Neuronal stem cell (in vitro differentiated cells): ENCODE data around the gene PLXND1.
"Not testable (repeated sequence)": the region's sequence is repeated elsewhere in the genome, so short reads cannot be mapped to it uniquely, and the experiment has no call there.

Source experiments
- DNase-seq: peaks from one replicate; pipeline ENCODE4 v3.0.0-alpha.2; 2013; ENCODE audit warnings: low spot score
- H2AFZ ChIP-seq: one replicate; pipeline ENCODE4 v1.6.1; 2013; ENCODE audit warnings: mild to moderate bottlenecking, low read length, inconsistent platforms
- H2AK5ac ChIP-seq: 2 replicates; pipeline ENCODE4 v1.6.1; 2013; ENCODE audit warnings: low read depth, mild to moderate bottlenecking, inconsistent platforms, low read length, moderate library complexity, mixed read lengths
- H2BK120ac ChIP-seq: 2 replicates; pipeline ENCODE4 v1.6.1; 2013; ENCODE audit warnings: low read depth, mild to moderate bottlenecking, inconsistent platforms, low read length, moderate library complexity, mixed read lengths
- H2BK12ac ChIP-seq: one replicate; pipeline ENCODE4 v1.6.1; 2013; ENCODE audit warnings: low read length, inconsistent platforms
- H2BK15ac ChIP-seq: 2 replicates; pipeline ENCODE4 v1.6.1; 2013; ENCODE audit warnings: mild to moderate bottlenecking, low read length, inconsistent platforms, mixed read lengths
- H2BK5ac ChIP-seq: one replicate; pipeline ENCODE4 v1.6.1; 2013; ENCODE audit warnings: inconsistent platforms, mild to moderate bottlenecking, low read length, moderate library complexity
- H3K14ac ChIP-seq: one replicate; pipeline ENCODE4 v1.6.1; 2013; ENCODE audit warnings: low read length, inconsistent platforms
- H3K18ac ChIP-seq: 2 replicates; pipeline ENCODE4 v1.6.1; 2013; ENCODE audit warnings: low read length, inconsistent platforms
- H3K23ac ChIP-seq: 2 replicates; pipeline ENCODE4 v1.6.1; 2013; ENCODE audit warnings: low read depth, mild to moderate bottlenecking, mixed read lengths, low read length, inconsistent platforms; ENCODE audit not compliant: poor library complexity
- H3K27ac ChIP-seq: replicated peaks from 3 replicates; pipeline ENCODE4 v1.5.1; 2013; ENCODE audit warnings: low read length, inconsistent platforms
- H3K27me3 ChIP-seq, 3 experiments: 2 replicates each; pipeline ENCODE4 v1.6.1; 2013; ENCODE audit warnings: low read length in 3 of 3, mild to moderate bottlenecking in 2 of 3, inconsistent platforms in 1 of 3, low read depth in 1 of 3, mixed read lengths in 1 of 3, moderate library complexity in 1 of 3; ENCODE audit not compliant: control insufficient read depth in 3 of 3, insufficient read depth in 3 of 3
- H3K36me3 ChIP-seq, 2 donors: replicated peaks in 1 of 2; 2 replicates each; pipeline ENCODE4 v1.6.1; 2013; ENCODE audit warnings: low read length in 2 of 2; ENCODE audit not compliant: control insufficient read depth in 2 of 2, insufficient read depth in 2 of 2
- H3K4ac ChIP-seq: 2 replicates; pipeline ENCODE4 v1.6.1; 2013; ENCODE audit warnings: inconsistent platforms, mild to moderate bottlenecking, low read length, moderate library complexity
- H3K4me1 ChIP-seq, 2 donors: 1 replicate in 1 of 2; 2 replicates in 1 of 2; pipeline ENCODE4 v1.6.1; 2013; ENCODE audit warnings: low read length in 2 of 2, low read depth in 1 of 2; ENCODE audit not compliant: control insufficient read depth in 2 of 2, insufficient read depth in 1 of 2
- H3K4me2 ChIP-seq: one replicate; pipeline ENCODE4 v1.6.1; 2013; ENCODE audit warnings: mild to moderate bottlenecking, low read length, inconsistent platforms; ENCODE audit not compliant: insufficient read depth, poor library complexity, severe bottlenecking
- H3K4me3 ChIP-seq, 2 donors: 2 replicates each; pipeline ENCODE4 v1.5.1; 2013; ENCODE audit warnings: low read length in 2 of 2, mild to moderate bottlenecking in 2 of 2, inconsistent platforms in 1 of 2, moderate library complexity in 1 of 2
- H3K79me1 ChIP-seq: one replicate; pipeline ENCODE4 v1.6.1; 2013; ENCODE audit warnings: low read depth, mild to moderate bottlenecking, inconsistent platforms, low read length, moderate library complexity
- H3K9ac ChIP-seq: one replicate; pipeline ENCODE4 v1.6.1; 2013; ENCODE audit warnings: mild to moderate bottlenecking, low read depth, low read length, inconsistent platforms; ENCODE audit not compliant: poor library complexity
- H3K9me3 ChIP-seq, 2 donors: replicated peaks in 1 of 2; 2 replicates each; pipeline versions ENCODE3 to v1.6.1; 2013; ENCODE audit warnings: low read length in 2 of 2, mild to moderate bottlenecking in 2 of 2, inconsistent platforms in 1 of 2, low read depth in 1 of 2, mixed read lengths in 1 of 2, moderate library complexity in 1 of 2; ENCODE audit not compliant: control insufficient read depth in 2 of 2, insufficient read depth in 1 of 2
- H4K8ac ChIP-seq: one replicate; pipeline ENCODE4 v1.6.1; 2013; ENCODE audit warnings: low read depth, mild to moderate bottlenecking, inconsistent platforms, low read length, moderate library complexity
- H4K91ac ChIP-seq: one replicate; pipeline ENCODE4 v1.6.1; 2013; ENCODE audit warnings: low read length, low read depth, mild to moderate bottlenecking, inconsistent platforms; ENCODE audit not compliant: poor library complexity
- whole genome bisulfite sequencing, 2 donors: extraction: QIAGEN DNeasy Blood & Tissue Kit; methylation state at CpG; one replicate each; pipeline ENCODE4 v1.1.7; 2013; ENCODE audit warnings: missing lambda C conversion rate in 2 of 2, mixed read lengths in 1 of 2; ENCODE audit not compliant: insufficient read length in 2 of 2, insufficient replicate concordance in 1 of 2; ENCODE audit errors: extremely low coverage in 2 of 2; 5-methylcytosine and 5-hydroxymethylcytosine counted together

Gene PLXND1

DNA sequence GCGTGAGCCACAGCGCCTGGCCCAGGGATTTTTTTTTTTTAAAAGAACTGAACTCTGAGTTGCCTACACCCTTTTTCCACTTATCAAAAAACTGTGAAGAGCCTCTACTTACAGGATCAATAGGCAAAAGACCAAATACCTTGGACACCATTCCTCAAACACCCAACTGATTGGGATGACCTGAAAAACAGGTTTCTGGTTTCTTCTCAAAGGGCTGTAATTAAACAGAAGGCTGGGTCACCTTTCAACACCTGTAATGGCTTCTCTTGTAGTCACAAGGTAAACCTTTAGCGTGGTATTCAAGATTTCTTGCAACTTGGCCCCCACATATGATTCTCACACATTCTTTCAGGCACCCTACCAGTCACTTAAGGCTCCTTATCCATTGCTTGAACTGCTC lies 38.4 kb upstream of the PLXND1 start:
- no peak for DNase-seq
- no peak overlapping the region for H3K4me3 ChIP-seq
- no peak overlapping the region for H3K4ac ChIP-seq
- H2BK12ac ChIP-seq = no peak overlapping the region
- no CpG with 5 or more reads among the region's 3 CpGs for WGBS, 2 donors
- H2AK5ac ChIP-seq = no peak overlapping the region
- no peak overlapping the region for H2BK15ac ChIP-seq
- H3K79me1 ChIP-seq = no peaks in the 10 kb centered on the region
- no peak overlapping the region for H3K4me2 ChIP-seq
- H3K18ac ChIP-seq = no peak overlapping the region
- H3K4me1 ChIP-seq = peaks cover 3% of the 10 kb centered on the region in 2 donors
- H3K9me3 ChIP-seq = no peaks in the 10 kb centered on the region
- peaks cover 2 to 11% of the 10 kb centered on the region in 2 donors for H3K36me3 ChIP-seq
- H3K27ac ChIP-seq = no peak overlapping the region
- no peak overlapping the region for H4K8ac ChIP-seq
- H3K23ac ChIP-seq = no peak overlapping the region
- H3K9ac ChIP-seq = no peak overlapping the region
- H2BK5ac ChIP-seq = no peak overlapping the region
- no peaks in the 10 kb centered on the region for H3K27me3 ChIP-seq
- no peak overlapping the region for H4K91ac ChIP-seq
- H2BK120ac ChIP-seq = no peak overlapping the region
- no peak overlapping the region for H2AFZ ChIP-seq
- H3K14ac ChIP-seq = no peak overlapping the region

DNA sequence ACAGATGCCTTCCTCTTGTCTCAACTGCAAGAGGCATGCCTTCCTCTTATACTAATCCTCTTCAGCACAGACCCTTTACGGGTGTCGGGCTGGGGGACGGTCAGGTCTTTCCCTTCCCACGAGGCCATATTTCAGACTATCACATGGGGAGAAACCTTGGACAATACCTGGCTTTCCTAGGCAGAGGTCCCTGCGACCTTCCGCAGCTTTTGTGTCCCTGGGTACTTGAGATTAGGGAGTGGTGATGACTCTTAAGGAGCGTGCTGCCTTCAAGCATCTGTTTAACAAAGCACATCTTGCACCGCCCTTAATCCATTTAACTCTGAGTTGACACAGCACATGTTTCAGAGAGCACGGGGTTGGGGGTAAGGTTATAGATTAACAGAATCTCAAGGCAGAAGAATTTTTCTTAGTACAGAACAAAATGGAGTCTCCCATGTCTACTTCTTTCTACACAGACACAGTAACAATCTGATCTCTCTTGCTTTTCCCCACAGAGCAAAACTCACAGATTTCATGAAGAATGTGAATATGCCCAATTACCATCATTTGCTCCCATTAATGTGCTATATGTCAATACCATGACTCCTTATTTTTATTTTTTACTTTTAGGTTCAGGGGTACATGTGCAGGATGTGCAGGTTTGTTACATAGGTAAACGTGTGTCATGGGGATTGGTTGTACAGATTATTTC lies 35.2 kb upstream of the PLXND1 start:
- not testable (repeated sequence) for H3K23ac ChIP-seq, DNase-seq, H3K4ac ChIP-seq, H3K36me3 ChIP-seq, H2BK15ac ChIP-seq, H3K27ac ChIP-seq, H3K4me2 ChIP-seq, H2BK120ac ChIP-seq, H3K14ac ChIP-seq, H2BK12ac ChIP-seq, H3K79me1 ChIP-seq, H4K8ac ChIP-seq, H3K4me3 ChIP-seq, H3K18ac ChIP-seq, H3K4me1 ChIP-seq, H3K9ac ChIP-seq, H2AFZ ChIP-seq, H2AK5ac ChIP-seq, H2BK5ac ChIP-seq, H3K27me3 ChIP-seq, H3K9me3 ChIP-seq, H4K91ac ChIP-seq
- WGBS, 2 donors = no CpG with 5 or more reads among the region's 10 CpGs

DNA sequence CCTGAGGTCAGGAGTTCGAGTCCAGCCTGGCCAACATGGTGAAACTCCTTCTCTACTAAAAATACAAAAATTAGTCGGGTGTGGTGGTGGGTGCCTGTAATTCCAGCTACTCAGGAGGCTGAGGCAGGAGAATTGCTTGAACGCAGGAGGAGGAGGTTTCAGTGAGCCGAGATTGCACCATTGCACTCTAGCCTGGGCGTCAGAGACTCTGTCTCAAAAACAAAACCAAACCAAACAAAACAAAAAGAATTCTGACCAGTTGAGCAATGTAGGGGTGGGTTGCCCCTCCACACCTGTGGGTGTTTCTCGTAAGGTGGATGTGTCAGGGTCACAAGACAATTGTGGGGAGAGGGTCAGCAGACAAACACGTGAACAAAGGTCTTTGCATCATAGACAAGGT lies 34.5 kb upstream of the PLXND1 start:
- not testable (repeated sequence) for H2BK5ac ChIP-seq, H3K27ac ChIP-seq, H3K9me3 ChIP-seq, H3K23ac ChIP-seq, H3K4me2 ChIP-seq, H4K91ac ChIP-seq, H3K4ac ChIP-seq, H3K14ac ChIP-seq, H3K4me1 ChIP-seq, H2BK15ac ChIP-seq, H2BK12ac ChIP-seq, H3K27me3 ChIP-seq, H2AK5ac ChIP-seq, H2BK120ac ChIP-seq, H3K18ac ChIP-seq, H3K79me1 ChIP-seq, H3K9ac ChIP-seq, H4K8ac ChIP-seq, DNase-seq, H3K36me3 ChIP-seq, H2AFZ ChIP-seq, H3K4me3 ChIP-seq
- no CpG with 5 or more reads among the region's 7 CpGs for WGBS, 2 donors

DNA sequence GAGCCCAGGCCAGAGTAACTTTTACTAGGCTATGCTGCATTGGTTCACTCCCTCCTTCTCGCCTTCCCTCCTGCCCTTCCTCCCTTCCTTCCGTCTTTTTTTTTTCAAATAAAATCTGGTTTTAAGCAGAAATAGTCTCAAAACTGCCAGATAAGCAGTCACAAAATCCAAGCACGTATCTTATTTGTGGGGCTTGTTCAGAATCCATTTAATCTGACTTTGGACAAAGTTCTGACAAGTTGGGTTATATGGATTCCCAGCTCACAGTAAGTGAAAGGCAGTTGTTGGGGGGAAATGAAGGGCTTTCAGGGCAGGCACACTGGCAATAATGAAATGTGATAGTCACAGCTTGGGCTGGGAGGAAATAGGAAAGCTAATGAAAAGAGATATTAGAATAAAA lies 32.0 kb upstream of the PLXND1 start:
- Histone ChIP-seq H3K79me1 (no peaks in the 10 kb centered on the region), H2AK5ac (no peak overlapping the region), H2BK120ac (no peak overlapping the region), H3K27me3 (no peaks in the 10 kb centered on the region), H3K36me3 (no peaks in the 10 kb centered on the region), H3K4me3 (no peak overlapping the region), H2BK15ac (no peak overlapping the region), H4K8ac (no peak overlapping the region), H3K14ac (no peak overlapping the region), H3K4ac (no peak overlapping the region), H3K4me1 (no peaks in the 10 kb centered on the region), H4K91ac (no peak overlapping the region), H3K4me2 (no peak overlapping the region), H3K9me3 (peaks cover 3 to 4% of the 10 kb centered on the region in 2 donors), H3K9ac (no peak overlapping the region), H3K23ac (no peak overlapping the region), H2BK5ac (no peak overlapping the region), H2BK12ac (no peak overlapping the region), H2AFZ (no peak overlapping the region), H3K27ac (no peak overlapping the region), H3K18ac (no peak overlapping the region)
- no peak for DNase-seq
- no CpG with 5 or more reads among the region's 3 CpGs for WGBS, 2 donors
